ENCODE data around the gene C3. TPM values are rescaled to one million over a fixed set of nuclear protein-coding genes. Genes with fewer than 3 reads are reported as not detected.

Gene C3
- total RNA-seq, 1 experiment from 2014 or later = 7.0 TPM

DNA sequence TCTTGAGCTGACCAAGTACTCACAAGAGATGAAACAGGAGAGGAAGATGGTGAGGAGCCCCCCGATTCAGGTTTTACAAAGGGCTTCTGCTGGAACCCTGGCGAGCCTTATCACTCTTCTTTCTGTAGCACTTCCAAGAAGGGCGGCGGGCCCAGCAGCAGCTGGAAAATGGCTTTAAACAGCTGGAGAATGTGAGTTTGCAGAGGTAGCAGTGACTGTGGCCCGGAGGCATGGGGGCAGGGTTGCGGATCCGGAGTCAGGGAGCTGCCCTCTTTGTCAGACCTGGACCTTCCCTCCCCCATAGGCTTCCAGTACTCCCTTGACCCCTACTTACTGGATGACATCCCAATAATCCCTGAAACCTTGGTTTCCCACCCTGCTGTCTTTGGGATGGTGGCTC is 22.6 kb upstream of the C3 start (continued):
- TF ChIP-seq RAD21 (IDR thresholded peaks at IDR 0.05; ENCODE audit: low read depth) = no peak

DNA sequence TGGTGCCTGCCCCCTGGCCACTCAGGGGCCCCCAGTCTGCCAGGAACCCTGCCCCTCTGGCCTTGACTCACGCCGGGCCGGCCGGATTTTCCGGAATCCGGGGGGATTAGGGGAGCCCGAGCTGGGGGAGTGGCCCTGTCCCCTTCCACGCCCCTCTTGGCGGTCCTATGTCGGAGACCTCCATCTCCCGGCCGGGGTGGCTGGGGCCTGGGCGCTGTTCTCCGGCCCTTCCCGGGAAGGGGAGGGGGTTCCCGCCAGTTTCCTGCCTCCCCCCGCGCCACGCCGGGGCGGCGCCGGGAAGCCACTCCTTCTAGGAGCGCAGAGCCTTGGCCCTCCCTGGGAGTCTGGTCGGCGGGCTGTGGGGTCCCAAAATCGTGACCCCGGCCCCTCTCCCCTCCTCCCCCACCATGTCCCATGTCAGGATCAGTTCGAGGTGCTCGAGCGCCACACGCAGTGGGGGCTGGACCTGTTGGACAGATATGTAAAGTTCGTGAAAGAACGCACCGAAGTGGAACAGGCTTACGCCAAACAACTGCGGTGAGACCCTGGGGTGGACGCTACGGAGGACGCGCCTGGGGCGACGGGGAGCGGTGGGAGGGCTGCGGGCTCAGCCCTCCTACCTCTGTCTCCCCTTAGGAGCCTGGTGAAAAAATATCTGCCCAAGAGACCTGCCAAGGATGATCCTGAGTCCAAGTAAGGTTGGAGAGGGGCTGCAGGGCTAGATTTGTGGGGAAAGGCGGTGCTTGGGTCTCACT is 20.3 kb upstream of the C3 start:
- Histone ChIP-seq H2AFZ (ENCODE audit: low read depth, low read length, poor library complexity, severe bottlenecking) (no peak overlapping the region), H3K9me3 (ENCODE audit: control insufficient read depth in 1 of 2, insufficient read depth in 1 of 2, low read depth in 1 of 2, low read length in 2 of 2) (no peaks in the 10 kb centered on the region), H3K27ac (ENCODE audit: low read depth, low read length) (peak overlapping the region; percentile 90), H3K4me3 (replicated peaks in 1 of 2; ENCODE audit: low read depth in 1 of 2, low read length in 2 of 2) (peak overlapping the region; percentile 95 to 99), H3K4me1 (ENCODE audit: control insufficient read depth in 1 of 2, insufficient read depth in 2 of 2, low read length in 2 of 2) (peaks cover 53 to 71% of the 10 kb centered on the region in 2 experiments), H3K27me3 (ENCODE audit: insufficient read depth, low read length) (no peaks in the 10 kb centered on the region), H3K36me3 (ENCODE audit: control insufficient read depth in 1 of 2, insufficient read depth in 2 of 2, low read length in 2 of 2) (peaks cover 14 to 15% of the 10 kb centered on the region in 2 experiments; a peak in 3 of 4 replicates), H3K9me2 (ENCODE audit: insufficient read depth) (no peaks in the 10 kb centered on the region), H3K9ac (ENCODE audit: low read length) (peak overlapping the region; percentile 99), H3K79me2 (ENCODE audit: insufficient read depth, low read length) (peaks cover 65% of the 10 kb centered on the region), H3K4me2 (ENCODE audit: low read length) (peak overlapping the region; percentile 98), H4K20me1 (ENCODE audit: insufficient read depth) (no peaks in the 10 kb centered on the region)
- TF ChIP-seq SRF (IDR thresholded peaks at IDR 0.05; ENCODE audit: low read depth) = no peak
- TF ChIP-seq SIN3A (IDR thresholded peaks at IDR 0.05; ENCODE audit: low read depth) = no peak
- no peak for TF ChIP-seq JUND (IDR thresholded peaks at IDR 0.05)
- no peak for TF ChIP-seq TCF7L2 (IDR thresholded peaks at IDR 0.05; ENCODE audit: borderline replicate concordance, extremely low read depth, insufficient read depth, insufficient read length)
- peak; percentile 19; the same call in 1 of the 2 replicates for TF ChIP-seq ZFX (IDR thresholded peaks at IDR 0.05)
- peak; percentile 10; the same call in 1 of the 2 replicates for TF ChIP-seq POLR2AphosphoS5 (IDR thresholded peaks at IDR 0.05; ENCODE audit: low read depth, low read length)
- TF ChIP-seq CEBPB (IDR thresholded peaks at IDR 0.05; ENCODE audit: low read depth) = no peak
- no peak for TF ChIP-seq EGR1 (IDR thresholded peaks at IDR 0.05; ENCODE audit: low read depth)
- ChIA-PET RAD21 (ENCODE audit: low non-redundant PET in 1 of 2, low total read pairs in 2 of 2, uncharacterized antibody in 2 of 2, unreplicated experiment in 2 of 2) (no interaction called here), CTCF (no interaction called here), POLR2A (no interaction called here)
- intact Hi-C loops (cut with micrococcal nuclease) = no loop called here
- no TSS peak for BruUV-seq (replicated peaks)
- DNase-seq (ENCODE audit: low read depth, low spot score) = no peak
- ATAC-seq = no peak
